ENCODE data around the gene PIK3C2G. TPM values are rescaled to one million over a fixed set of nuclear protein-coding genes. Genes with fewer than 3 reads are reported as not detected.

The PIK3C2G gene
- 0.69 TPM for total RNA-seq
- long read RNA-seq = 0 reads

GRCh38 chr12:18261273-18261672 is at the start of gene PIK3C2G:
Gene PIK3C2G, plus strand, starts transcription at chr12:18261518. Its CDS starts 20,564 bp downstream, at chr12:18282082.
- Histone ChIP-seq H3K9me3 (no peaks in the 10 kb centered on the region), H3K27me3 (no peaks in the 10 kb centered on the region), H3K4me1 (no peaks in the 10 kb centered on the region), H3K4me3 (no peak within 1 kb of the TSS), H3K27ac (no peak within 1 kb of the TSS), H3K36me3 (no peaks in the 10 kb centered on the region)
- ATAC-seq = no peak
- TF ChIP-seq, protein P1, sequence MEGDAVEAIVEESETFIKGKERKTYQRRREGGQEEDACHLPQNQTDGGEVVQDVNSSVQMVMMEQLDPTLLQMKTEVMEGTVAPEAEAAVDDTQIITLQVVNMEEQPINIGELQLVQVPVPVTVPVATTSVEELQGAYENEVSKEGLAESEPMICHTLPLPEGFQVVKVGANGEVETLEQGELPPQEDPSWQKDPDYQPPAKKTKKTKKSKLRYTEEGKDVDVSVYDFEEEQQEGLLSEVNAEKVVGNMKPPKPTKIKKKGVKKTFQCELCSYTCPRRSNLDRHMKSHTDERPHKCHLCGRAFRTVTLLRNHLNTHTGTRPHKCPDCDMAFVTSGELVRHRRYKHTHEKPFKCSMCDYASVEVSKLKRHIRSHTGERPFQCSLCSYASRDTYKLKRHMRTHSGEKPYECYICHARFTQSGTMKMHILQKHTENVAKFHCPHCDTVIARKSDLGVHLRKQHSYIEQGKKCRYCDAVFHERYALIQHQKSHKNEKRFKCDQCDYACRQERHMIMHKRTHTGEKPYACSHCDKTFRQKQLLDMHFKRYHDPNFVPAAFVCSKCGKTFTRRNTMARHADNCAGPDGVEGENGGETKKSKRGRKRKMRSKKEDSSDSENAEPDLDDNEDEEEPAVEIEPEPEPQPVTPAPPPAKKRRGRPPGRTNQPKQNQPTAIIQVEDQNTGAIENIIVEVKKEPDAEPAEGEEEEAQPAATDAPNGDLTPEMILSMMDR (IDR thresholded peaks at IDR 0.05) = no peak
- intact Hi-C loops (cut with DNase I) = no loop called here
- DNase-seq = no peak

- no peak overlapping the region for H3K27ac ChIP-seq
- ATAC-seq = no peak
- H3K27me3 ChIP-seq = no peaks in the 10 kb centered on the region
- no peaks in the 10 kb centered on the region for H3K36me3 ChIP-seq
- H3K9me3 ChIP-seq = no peaks in the 10 kb centered on the region
- TF ChIP-seq, protein P1 (IDR thresholded peaks at IDR 0.05) = no peak
- intact Hi-C loops (cut with DNase I) = no loop called here
- no peak overlapping the region for H3K4me3 ChIP-seq
- no peak for DNase-seq
- H3K4me1 ChIP-seq = no peaks in the 10 kb centered on the region
These were observed 43.4 kb upstream of the PIK3C2G start for GRCh38 chr12:18217966-18218365.

DNA sequence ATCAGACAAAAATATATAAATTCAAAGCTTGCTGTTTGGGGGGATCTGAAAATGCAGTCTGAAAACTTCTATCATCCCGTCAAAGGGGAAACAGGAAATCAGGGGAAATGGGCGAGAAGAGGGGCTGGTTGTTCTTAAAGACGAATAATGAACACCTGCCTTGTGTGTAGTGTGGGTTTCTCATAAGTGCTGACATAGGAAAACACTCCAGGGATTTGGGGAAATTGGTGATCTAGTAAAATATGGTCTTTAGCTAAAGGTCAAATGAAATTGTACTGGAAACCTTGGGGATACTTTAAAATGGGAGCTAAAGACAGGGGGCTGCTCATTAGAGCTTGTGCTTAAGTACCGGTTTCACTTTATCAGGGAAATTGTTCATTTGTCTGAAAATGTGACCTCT is 39.6 kb upstream of the PIK3C2G start:
- Histone ChIP-seq H3K9me3 (no peaks in the 10 kb centered on the region), H3K36me3 (no peaks in the 10 kb centered on the region), H3K27ac (no peak overlapping the region), H3K4me3 (no peak overlapping the region), H3K27me3 (no peaks in the 10 kb centered on the region), H3K4me1 (no peaks in the 10 kb centered on the region)
- ATAC-seq (no peak), DNase-seq (no peak)
- intact Hi-C loops (cut with DNase I) = no loop called here
- TF ChIP-seq, protein P1 (IDR thresholded peaks at IDR 0.05) = no peak

- ATAC-seq (no peak), DNase-seq (no peak)
- intact Hi-C loops (cut with DNase I) = no loop called here
- Histone ChIP-seq H3K27ac (no peak overlapping the region), H3K27me3 (no peaks in the 10 kb centered on the region), H3K4me3 (no peak overlapping the region), H3K4me1 (no peaks in the 10 kb centered on the region), H3K36me3 (no peaks in the 10 kb centered on the region), H3K9me3 (no peaks in the 10 kb centered on the region)
- TF ChIP-seq, protein P1 (IDR thresholded peaks at IDR 0.05) = no peak
These were observed 38.6 kb upstream of the PIK3C2G start for GRCh38 chr12:18222699-18223098.

- intact Hi-C loops (cut with DNase I) = no loop called here
- H3K27me3 ChIP-seq = no peaks in the 10 kb centered on the region
These were observed 36.6 kb upstream of the PIK3C2G start for GRCh38 chr12:18224745-18225144.

More at GRCh38 chr12:18224745-18225144, 36.6 kb upstream of the PIK3C2G start:
- ATAC-seq (peak; percentile 61), DNase-seq (no peak)
- H3K27ac ChIP-seq = no peak overlapping the region
- TF ChIP-seq, protein P1 (IDR thresholded peaks at IDR 0.05) = peak; percentile 49
- H3K36me3 ChIP-seq = no peaks in the 10 kb centered on the region
- H3K4me3 ChIP-seq = no peak overlapping the region
- no peaks in the 10 kb centered on the region for H3K9me3 ChIP-seq
- H3K4me1 ChIP-seq = no peaks in the 10 kb centered on the region

Data from upper lobe of right lung (tissue), 1 donor.